ENCODE results near the gene MDFI.

MDFI gene

DNA sequence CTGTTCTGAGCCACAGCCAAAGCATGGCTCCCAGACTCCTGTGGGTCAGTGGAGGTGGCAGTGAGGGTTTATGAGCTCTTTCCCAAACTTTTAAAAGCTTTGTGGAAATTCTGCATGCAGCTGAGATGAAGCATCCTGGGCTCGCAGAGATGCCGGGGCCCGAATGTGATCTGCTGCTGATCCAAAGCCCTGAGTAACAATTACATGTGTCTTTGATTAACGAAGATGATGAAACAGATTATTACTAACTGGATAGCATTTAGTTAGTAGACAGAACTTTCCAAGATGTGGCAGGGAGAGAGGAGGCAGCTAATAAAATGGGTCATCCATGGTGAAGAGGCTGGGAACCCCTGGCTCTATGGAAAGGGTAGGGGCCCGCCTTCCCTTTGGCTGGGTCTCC, 43.9 kb upstream of the MDFI start:
- no peak; the same call in 2 of the 3 replicates for ATAC-seq
- no peak for TF ChIP-seq ZNF565 (CRISPR knock-in tag; conservative IDR thresholded peaks at IDR 0.05; ENCODE audit: low read depth)
- TF ChIP-seq, protein P1, sequence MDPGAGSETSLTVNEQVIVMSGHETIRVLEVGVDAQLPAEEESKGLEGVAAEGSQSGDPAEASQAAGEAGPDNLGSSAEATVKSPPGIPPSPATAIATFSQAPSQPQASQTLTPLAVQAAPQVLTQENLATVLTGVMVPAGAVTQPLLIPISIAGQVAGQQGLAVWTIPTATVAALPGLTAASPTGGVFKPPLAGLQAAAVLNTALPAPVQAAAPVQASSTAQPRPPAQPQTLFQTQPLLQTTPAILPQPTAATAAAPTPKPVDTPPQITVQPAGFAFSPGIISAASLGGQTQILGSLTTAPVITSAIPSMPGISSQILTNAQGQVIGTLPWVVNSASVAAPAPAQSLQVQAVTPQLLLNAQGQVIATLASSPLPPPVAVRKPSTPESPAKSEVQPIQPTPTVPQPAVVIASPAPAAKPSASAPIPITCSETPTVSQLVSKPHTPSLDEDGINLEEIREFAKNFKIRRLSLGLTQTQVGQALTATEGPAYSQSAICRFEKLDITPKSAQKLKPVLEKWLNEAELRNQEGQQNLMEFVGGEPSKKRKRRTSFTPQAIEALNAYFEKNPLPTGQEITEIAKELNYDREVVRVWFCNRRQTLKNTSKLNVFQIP (CRISPR knock-in tag; IDR thresholded peaks at IDR 0.05; ENCODE audit: borderline replicate concordance, low read depth), result no peak
- TF ChIP-seq ZFP3 (CRISPR knock-in tag; IDR thresholded peaks at IDR 0.05), result no peak
- TF ChIP-seq, protein P2, sequence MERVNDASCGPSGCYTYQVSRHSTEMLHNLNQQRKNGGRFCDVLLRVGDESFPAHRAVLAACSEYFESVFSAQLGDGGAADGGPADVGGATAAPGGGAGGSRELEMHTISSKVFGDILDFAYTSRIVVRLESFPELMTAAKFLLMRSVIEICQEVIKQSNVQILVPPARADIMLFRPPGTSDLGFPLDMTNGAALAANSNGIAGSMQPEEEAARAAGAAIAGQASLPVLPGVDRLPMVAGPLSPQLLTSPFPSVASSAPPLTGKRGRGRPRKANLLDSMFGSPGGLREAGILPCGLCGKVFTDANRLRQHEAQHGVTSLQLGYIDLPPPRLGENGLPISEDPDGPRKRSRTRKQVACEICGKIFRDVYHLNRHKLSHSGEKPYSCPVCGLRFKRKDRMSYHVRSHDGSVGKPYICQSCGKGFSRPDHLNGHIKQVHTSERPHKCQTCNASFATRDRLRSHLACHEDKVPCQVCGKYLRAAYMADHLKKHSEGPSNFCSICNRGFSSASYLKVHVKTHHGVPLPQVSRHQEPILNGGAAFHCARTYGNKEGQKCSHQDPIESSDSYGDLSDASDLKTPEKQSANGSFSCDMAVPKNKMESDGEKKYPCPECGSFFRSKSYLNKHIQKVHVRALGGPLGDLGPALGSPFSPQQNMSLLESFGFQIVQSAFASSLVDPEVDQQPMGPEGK (CRISPR knock-in tag; IDR thresholded peaks at IDR 0.05; ENCODE audit: borderline replicate concordance), result no peak
- TF ChIP-seq ZNF70 (CRISPR knock-in tag; IDR thresholded peaks at IDR 0.05), result no peak
- no peak for TF ChIP-seq PPARA (CRISPR knock-in tag; IDR thresholded peaks at IDR 0.05; ENCODE audit: borderline replicate concordance)
- no peak for TF ChIP-seq ZNF8 (CRISPR knock-in tag; IDR thresholded peaks at IDR 0.05)
- no peak for TF ChIP-seq CSDC2 (CRISPR knock-in tag; IDR thresholded peaks at IDR 0.05)
- TF ChIP-seq ZC3H10 (CRISPR knock-in tag; IDR thresholded peaks at IDR 0.05), result no peak
- TF ChIP-seq, protein P3, sequence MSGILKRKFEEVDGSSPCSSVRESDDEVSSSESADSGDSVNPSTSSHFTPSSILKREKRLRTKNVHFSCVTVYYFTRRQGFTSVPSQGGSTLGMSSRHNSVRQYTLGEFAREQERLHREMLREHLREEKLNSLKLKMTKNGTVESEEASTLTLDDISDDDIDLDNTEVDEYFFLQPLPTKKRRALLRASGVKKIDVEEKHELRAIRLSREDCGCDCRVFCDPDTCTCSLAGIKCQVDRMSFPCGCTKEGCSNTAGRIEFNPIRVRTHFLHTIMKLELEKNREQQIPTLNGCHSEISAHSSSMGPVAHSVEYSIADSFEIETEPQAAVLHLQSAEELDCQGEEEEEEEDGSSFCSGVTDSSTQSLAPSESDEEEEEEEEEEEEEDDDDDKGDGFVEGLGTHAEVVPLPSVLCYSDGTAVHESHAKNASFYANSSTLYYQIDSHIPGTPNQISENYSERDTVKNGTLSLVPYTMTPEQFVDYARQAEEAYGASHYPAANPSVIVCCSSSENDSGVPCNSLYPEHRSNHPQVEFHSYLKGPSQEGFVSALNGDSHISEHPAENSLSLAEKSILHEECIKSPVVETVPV (CRISPR knock-in tag; IDR thresholded peaks at IDR 0.05), result no peak

DNA sequence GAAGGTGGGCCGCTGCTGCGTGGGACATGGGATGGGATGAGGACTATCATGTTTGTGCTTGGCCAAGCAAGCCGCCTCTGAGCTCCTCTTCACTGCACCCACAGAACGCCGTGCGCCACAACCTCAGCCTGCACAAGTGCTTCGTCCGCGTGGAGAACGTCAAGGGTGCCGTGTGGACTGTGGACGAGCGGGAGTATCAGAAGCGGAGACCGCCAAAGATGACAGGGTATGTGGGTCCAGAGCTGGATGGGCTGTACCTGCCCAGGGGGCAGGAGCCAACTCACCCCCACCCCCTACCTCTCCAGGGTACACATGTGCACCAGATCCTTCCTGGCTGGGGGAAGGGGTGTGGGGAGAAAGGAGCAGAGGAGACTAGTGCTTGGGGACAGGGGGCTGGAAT, 43.5 kb upstream of the MDFI start:
- TF ChIP-seq, protein P3 (CRISPR knock-in tag; IDR thresholded peaks at IDR 0.05), result no peak
- TF ChIP-seq ZFP30 (CRISPR knock-in tag; IDR thresholded peaks at IDR 0.05), result no peak
- no peak for TF ChIP-seq CSDC2 (CRISPR knock-in tag; IDR thresholded peaks at IDR 0.05)
- TF ChIP-seq BACH2 (CRISPR knock-in tag; IDR thresholded peaks at IDR 0.05; ENCODE audit: borderline replicate concordance), result no peak
- TF ChIP-seq, protein P2 (CRISPR knock-in tag; IDR thresholded peaks at IDR 0.05; ENCODE audit: borderline replicate concordance), result no peak
- no peak for TF ChIP-seq ARNTL (CRISPR knock-in tag; IDR thresholded peaks at IDR 0.05; ENCODE audit: borderline replicate concordance, low read depth)
- TF ChIP-seq, protein P4, sequence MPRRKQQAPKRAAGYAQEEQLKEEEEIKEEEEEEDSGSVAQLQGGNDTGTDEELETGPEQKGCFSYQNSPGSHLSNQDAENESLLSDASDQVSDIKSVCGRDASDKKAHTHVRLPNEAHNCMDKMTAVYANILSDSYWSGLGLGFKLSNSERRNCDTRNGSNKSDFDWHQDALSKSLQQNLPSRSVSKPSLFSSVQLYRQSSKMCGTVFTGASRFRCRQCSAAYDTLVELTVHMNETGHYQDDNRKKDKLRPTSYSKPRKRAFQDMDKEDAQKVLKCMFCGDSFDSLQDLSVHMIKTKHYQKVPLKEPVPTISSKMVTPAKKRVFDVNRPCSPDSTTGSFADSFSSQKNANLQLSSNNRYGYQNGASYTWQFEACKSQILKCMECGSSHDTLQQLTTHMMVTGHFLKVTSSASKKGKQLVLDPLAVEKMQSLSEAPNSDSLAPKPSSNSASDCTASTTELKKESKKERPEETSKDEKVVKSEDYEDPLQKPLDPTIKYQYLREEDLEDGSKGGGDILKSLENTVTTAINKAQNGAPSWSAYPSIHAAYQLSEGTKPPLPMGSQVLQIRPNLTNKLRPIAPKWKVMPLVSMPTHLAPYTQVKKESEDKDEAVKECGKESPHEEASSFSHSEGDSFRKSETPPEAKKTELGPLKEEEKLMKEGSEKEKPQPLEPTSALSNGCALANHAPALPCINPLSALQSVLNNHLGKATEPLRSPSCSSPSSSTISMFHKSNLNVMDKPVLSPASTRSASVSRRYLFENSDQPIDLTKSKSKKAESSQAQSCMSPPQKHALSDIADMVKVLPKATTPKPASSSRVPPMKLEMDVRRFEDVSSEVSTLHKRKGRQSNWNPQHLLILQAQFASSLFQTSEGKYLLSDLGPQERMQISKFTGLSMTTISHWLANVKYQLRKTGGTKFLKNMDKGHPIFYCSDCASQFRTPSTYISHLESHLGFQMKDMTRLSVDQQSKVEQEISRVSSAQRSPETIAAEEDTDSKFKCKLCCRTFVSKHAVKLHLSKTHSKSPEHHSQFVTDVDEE (CRISPR knock-in tag; IDR thresholded peaks at IDR 0.05), result no peak
- TF ChIP-seq ZNF70 (CRISPR knock-in tag; IDR thresholded peaks at IDR 0.05), result no peak
- TF ChIP-seq ESRRG (CRISPR knock-in tag; IDR thresholded peaks at IDR 0.05), result no peak
- TF ChIP-seq SNAI2 (CRISPR knock-in tag; IDR thresholded peaks at IDR 0.05), result no peak
- TF ChIP-seq TCF4 (CRISPR knock-in tag; IDR thresholded peaks at IDR 0.05; ENCODE audit: borderline replicate concordance), result no peak
- no peak for TF ChIP-seq GLIS3 (CRISPR knock-in tag; IDR thresholded peaks at IDR 0.05)
- no peak for ATAC-seq

DNA sequence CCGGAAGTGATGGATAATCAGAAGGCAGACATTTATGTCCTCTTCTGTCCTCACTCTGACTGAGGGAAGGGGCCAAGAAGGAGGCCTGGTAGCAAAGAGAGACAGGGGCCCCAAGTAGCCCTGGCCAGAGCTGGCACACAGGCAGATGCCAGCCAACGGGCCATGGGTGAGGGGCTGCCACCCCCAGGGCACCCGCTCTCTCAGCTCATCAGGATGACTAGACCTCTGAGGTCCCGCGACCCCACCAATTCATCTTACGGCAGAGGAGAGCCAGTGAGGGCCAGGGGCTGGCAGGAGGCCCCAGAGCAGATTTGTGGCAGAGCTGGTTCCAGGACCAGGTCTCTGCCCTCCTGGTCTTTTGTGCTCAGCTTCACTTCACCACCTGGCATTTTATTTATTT, 43.1 kb upstream of the MDFI start:
- ATAC-seq, result no peak
- TF ChIP-seq, protein P2 (CRISPR knock-in tag; IDR thresholded peaks at IDR 0.05; ENCODE audit: borderline replicate concordance), result no peak
- TF ChIP-seq, protein P4 (CRISPR knock-in tag; IDR thresholded peaks at IDR 0.05), result no peak
- TF ChIP-seq ARNTL (CRISPR knock-in tag; IDR thresholded peaks at IDR 0.05; ENCODE audit: borderline replicate concordance, low read depth), result no peak
- TF ChIP-seq RARB (CRISPR knock-in tag; IDR thresholded peaks at IDR 0.05), result no peak
- TF ChIP-seq ZFP30 (CRISPR knock-in tag; IDR thresholded peaks at IDR 0.05), result no peak
- no peak for TF ChIP-seq ZC3H10 (CRISPR knock-in tag; IDR thresholded peaks at IDR 0.05)
- no peak for TF ChIP-seq ZNF70 (CRISPR knock-in tag; IDR thresholded peaks at IDR 0.05)
- TF ChIP-seq ISL1 (CRISPR knock-in tag; IDR thresholded peaks at IDR 0.05), result no peak
